GM19351 (cell line): Measurements from ENCODE around the gene COPS9.

ENCODE experiments used
- ATAC-seq: cut with Tn5 transposase; IDR thresholded peaks from one replicate; pipeline ENCODE4 v1.9.1; 2021; ENCODE audit warnings: mild to moderate bottlenecking, moderate library complexity; ENCODE audit not compliant: unreplicated experiment

Gene COPS9

GRCh38 chr2:240166761-240167587, 30.9 kb upstream of the COPS9 start:
- no peak for ATAC-seq

DNA sequence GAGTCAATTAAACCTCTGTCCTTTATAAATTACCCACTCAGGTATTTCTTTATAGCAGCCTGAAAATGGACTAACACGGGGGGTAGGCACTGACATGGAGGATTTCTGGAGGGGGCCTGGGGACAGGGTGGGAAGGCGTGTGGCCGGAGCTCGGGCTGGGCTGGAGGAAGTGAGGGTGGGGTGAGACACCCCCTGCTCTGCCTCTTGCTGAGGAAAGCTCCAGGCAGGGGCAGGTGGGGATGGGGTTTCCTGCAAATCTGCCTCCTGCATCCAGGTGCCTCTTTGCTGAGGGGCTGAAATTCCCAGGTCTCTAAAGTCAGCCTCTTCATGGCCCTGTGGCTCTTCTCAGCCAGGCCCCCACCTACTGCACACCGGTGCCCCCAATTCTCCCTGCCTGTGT, 30.1 kb upstream of the COPS9 start:
- ATAC-seq, result no peak

DNA sequence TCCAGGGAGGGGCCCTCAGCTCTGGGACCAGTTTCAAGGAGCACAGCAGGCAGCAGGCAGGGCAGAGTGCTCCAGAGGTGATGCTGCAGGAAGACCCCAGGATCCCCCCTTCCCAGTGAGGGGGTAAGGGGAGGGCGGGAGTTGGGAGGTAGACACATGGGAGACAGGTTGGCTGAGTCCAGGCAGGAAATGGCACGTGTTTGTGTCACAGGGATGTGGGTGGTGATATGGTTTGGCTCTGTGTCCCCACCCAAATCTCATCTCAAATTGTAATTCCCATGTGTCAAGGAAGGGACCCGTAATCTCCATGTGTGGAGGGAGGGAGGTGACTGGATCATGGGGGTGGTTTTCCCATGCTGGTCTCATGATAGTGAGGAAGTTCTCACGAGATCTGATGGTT, 29.6 kb upstream of the COPS9 start:
- ATAC-seq, result no peak

GRCh38 chr2:240165034-240165433, 28.9 kb upstream of the COPS9 start:
- ATAC-seq, result no peak

- no peak for ATAC-seq
These were observed 28.5 kb upstream of the COPS9 start for GRCh38 chr2:240164586-240164985.

DNA sequence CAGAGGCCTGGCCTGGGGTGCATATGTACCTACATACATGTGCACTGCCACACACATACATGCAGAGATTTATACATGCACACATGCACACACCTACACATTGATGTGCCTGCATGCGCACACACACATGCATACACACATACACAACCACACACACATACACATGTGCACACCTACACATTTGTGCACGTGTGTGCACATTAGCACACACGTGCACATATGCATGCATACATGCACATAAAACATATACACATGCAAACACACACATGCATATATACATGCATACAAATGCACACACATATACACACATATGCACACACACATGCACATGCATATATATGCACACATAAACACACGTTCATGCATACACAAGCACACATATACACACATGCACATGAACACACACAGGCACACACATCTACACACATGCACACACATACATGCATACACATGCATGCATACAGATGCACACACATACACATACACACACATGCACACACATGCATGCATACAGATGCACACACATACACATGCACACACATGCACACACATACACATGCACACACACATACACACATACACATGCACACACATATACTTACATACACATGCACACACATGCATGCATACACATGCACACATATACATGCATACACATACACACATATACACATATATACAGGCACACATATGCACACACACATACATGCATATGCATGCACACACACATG, 27.9 kb upstream of the COPS9 start:
- no peak for ATAC-seq

DNA sequence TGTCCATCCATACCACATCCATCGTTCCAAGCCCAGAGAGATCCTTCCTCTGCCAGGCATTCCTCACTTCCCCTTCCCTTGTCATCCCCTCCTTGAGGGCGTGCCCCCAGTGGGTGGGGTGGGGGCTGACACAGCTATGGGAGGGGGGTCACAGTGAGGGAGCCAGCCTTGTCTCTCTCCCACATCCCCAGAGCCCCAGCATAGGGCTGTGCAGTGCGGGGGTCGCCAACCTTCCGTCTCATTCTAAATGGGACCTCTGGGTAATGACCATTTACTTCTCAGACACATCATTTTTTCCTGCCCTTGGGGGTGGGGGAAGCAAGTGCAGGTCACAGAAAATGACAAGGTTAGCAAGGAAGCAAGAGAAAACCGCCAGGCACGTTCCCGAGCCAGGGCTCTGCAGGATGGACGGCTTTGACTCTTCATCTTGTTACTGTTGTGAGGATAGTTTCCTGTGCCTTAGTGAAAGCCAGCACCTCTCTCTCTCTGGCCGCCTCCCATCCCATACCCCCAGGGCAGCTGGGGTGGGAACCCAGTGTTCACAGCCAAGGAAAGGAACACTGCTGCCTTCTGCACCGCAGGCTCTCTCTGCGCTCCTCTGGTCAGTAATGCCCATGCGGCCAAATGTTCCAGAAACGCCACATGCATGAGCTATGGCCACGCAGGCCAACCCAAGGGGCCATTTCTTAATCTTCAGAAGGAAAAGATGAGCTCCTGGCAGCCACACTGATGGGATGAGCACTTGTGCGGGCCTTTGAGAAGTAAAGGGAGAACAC, 27.0 kb upstream of the COPS9 start:
- no peak for ATAC-seq

DNA sequence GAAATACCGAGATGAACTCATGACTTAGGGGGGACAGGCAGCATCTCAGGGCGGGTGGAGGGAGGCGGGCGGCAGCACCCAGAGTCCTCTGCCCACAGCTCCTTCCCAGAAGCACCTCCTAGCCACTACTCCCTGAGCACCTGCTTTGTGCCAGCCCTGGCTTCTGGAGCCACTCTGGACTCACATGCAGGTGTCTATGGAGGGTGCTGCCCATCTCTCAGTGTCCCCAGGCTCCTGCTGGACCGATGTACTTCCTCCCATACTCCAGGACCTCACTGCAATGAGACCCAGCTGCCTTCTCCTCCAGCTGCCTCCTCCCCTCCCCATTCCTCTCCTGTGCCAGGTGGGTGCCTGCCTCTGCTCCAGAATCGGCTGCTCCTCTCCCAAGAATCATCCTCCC, 26.4 kb upstream of the COPS9 start:
- ATAC-seq, result no peak

DNA sequence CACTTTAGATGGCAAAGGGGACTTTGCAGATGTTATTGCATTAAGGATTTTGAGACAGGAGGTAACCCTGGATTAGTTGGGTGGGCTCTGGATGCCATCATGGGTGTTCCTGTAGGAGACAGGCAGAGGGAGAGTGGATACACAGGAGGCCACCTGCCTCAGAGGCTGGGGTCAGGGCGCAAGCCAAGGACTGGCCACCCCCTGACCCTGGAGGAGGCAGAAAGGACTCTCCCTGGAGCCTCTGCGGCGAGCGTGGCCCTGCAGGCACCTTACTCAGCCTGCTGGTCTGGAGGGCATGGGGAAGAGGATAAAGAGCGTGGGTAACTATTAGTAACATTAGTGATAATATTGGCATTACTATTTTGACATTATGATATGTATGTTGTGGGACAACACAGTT, 25.9 kb upstream of the COPS9 start:
- ATAC-seq, result no peak

DNA sequence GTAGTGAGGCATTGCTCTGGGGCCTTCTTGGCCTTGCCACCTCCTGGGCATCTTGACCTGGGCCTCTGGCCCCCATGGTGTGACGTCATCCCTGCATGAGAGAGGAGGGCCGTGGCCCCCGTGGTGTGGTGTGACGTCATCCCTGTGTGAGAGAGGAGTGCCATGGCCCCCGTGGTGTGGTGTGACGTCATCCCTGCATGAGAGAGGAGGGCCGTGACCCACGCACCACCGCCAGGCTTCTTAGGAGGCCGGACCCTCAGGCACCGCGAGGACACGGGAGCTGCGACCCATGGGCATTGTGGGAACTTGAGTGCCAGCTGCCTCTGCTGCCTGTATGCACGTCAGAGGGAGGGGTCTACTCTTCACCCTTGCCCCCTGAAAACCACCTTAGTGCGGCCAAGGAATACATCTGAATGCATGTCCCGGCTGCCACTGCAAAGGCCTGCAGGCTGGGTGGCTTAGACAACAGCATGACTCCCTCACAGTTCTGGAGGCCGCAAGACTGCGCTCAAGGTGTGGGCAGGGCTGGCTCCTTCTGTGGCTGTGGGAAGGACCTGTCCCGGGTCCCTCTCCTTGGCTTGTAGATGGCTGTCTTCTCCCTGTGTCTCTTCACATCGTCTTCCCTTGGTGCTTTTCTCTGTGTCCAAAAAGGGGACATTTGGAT, 25.1 kb upstream of the COPS9 start:
- no peak for ATAC-seq

- no peak for ATAC-seq
These were observed 24.4 kb upstream of the COPS9 start for GRCh38 chr2:240160291-240161086.

DNA sequence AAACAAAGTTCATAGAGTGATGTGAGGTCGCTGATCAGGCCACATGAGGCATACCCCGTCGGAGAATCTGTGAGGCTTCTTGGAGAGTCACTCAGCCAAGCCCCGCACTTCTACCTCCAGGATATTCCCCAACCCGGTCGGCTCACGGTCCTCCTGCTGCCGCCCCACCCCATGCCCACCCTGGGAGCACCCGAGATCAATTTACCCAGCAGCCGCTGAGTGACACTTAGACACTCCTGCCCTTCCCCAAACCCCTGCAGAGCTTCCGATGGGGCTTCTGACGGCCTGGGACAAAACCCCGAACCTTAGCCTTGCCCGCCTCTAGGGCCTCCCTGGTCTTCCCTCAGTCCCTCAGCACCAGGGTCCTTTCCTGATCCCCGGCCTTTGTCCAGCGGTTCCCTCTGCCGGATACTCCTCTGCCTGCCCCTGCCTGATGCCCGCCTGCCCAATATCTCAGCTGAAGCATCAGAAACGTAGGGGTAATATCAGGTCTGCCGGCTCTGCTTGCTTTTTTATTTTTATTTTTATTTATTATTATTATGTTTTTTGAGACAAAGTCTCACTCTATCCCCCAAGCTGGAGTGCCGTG, 23.2 kb upstream of the COPS9 start:
- ATAC-seq, result no peak

- no peak for ATAC-seq
These were observed 21.0 kb upstream of the COPS9 start for GRCh38 chr2:240157147-240157470.

DNA sequence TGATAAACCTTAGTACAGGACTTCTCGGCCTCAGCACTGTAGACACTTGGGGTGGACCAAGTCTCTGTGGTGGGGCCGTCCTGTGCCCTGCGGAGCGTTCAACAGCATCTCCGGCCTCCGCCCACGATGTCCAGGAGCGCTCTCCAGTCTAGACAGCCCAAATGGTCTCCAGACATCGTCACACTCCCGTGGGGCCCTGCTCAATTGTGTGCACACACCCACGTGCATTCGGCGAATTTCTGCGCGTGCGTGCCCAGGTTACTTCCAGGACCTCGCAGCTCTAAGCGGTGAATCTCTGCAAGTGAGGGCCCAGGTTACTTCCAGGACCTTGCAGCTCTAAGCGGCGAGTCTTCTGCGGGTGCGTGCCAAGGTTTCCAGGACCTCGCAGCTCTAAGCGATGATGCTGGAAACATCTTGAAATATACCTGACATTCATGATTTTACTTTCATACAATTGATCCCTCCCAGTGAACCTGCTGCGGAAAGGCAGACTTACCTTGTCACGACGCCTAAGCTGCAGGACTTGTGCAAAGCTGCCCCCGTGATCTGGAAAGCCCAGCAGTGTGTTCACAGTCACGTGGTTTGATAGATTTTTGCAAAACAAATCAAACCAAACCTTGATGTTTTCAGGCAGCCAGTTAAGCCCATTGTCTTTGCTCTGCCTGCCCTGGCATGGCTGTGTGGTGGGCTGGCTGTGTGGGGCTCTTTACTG, 20.5 kb upstream of the COPS9 start:
- no peak for ATAC-seq

DNA sequence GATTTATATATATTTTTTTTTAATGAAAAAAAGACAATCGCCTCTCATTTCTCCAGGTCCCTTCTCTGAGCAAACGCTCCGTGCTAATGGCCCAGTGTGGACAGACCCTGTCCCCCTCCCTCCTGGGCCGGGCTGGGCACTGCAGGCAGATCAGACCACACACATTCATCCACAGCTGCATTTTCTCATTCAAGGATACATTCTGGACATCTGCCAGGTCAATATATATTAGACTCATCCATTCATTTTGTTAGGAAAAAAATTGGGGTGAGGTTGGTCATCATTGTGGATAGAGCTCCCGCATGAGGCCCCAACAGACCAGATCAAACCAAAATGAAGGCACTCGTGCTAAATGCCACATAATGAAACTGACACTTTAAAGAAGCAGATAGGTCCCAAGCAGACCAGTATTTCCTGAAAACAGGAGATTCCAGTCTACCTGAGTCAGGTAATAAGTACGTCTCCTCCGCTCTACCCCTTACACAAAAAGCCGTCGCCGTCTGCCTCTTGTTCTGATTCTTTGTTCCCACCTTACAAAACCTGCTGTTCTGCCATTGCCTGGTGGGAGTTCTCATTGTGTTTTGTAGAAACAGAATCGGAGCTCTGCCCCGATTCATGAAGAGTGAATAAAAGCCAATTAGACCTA, 19.8 kb upstream of the COPS9 start:
- no peak for ATAC-seq

- no peak for ATAC-seq
These were observed 19.1 kb upstream of the COPS9 start for GRCh38 chr2:240155048-240155744.

- no peak for ATAC-seq
These were observed 18.5 kb upstream of the COPS9 start for GRCh38 chr2:240154606-240155005.

DNA sequence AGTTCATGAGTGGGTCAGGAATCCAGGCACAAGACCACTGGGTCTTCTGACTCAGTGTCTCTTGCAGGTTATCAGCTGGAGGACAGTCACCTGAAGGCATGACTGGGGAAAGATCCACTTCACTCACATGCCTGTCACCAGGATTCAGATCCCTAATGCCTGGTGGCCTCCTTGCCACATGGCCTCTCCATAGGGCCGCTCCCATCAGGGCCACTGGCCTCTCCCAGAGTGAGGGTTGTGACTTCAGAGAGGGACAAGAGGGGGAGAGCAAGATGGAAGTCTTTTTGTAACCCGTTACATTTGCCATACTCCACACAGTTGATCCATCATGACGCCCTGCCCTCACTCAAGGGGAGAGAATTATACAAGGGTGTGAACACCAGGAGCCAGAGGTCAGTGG, 17.3 kb upstream of the COPS9 start:
- no peak for ATAC-seq
